KMS-11 (cell line): ENCODE measurements around the gene GRID2.

Experiments
- H2AFZ ChIP-seq: fragments of 200-600 bp; sonication (generic); 2 replicates; pipeline ENCODE4 v1.6.1; 2016; ENCODE audit warnings: antibody characterized with exemption, mixed run types, low read depth
- H3K27ac ChIP-seq: fragments of 200-600 bp; sonication (generic); 2 replicates; pipeline ENCODE4 v1.6.1; 2016; ENCODE audit warnings: mild to moderate bottlenecking, mixed run types
- H3K27me3 ChIP-seq: fragments of 200-600 bp; sonication (generic); 2 replicates; pipeline ENCODE4 v1.6.1; 2017; ENCODE audit warnings: mild to moderate bottlenecking, low read depth, mixed run types, moderate library complexity; ENCODE audit not compliant: insufficient read depth
- H3K36me3 ChIP-seq: fragments of 200-600 bp; sonication (generic); 2 replicates; pipeline ENCODE4 v1.6.1; 2017; ENCODE audit warnings: mild to moderate bottlenecking, mixed run types; ENCODE audit not compliant: insufficient read depth
- H3K4me1 ChIP-seq: fragments of 200-600 bp; sonication (generic); 2 replicates; pipeline ENCODE4 v1.6.1; 2016; ENCODE audit warnings: mild to moderate bottlenecking, low read depth, mixed run types; ENCODE audit not compliant: poor library complexity, severe bottlenecking
- H3K4me2 ChIP-seq: fragments of 200-600 bp; sonication (generic); 2 replicates; pipeline ENCODE4 v1.7.0; 2016; ENCODE audit warnings: mild to moderate bottlenecking, mixed run types
- H3K4me3 ChIP-seq: fragments of 200-600 bp; sonication (generic); IDR thresholded peaks from 2 replicates; pipeline ENCODE4 v1.6.1; 2017; ENCODE audit warnings: low read depth, low read length, mixed read lengths; ENCODE audit not compliant: insufficient read depth
- H3K79me2 ChIP-seq: fragments of 200-600 bp; sonication (generic); 2 replicates; pipeline ENCODE4 v1.6.1; 2016; ENCODE audit warnings: low read depth, mixed run types; ENCODE audit not compliant: insufficient read depth
- H3K9ac ChIP-seq: fragments of 200-600 bp; sonication (generic); 2 replicates; pipeline ENCODE4 v1.6.1; 2016; ENCODE audit warnings: mild to moderate bottlenecking, mixed run types
- H4K20me1 ChIP-seq: fragments of 200-600 bp; sonication (generic); 2 replicates; pipeline ENCODE4 v1.6.1; 2016; ENCODE audit warnings: mild to moderate bottlenecking, mixed run types; ENCODE audit not compliant: insufficient read depth
- CTCF ChIP-seq: fragments of 200-600 bp; sonication (generic); conservative IDR thresholded peaks from 2 replicates; pipeline ENCODE4 v1.6.1; 2017; ENCODE audit warnings: low read depth, mild to moderate bottlenecking, antibody characterized with exemption, low read length, moderate library complexity, mixed read lengths

GRID2 gene

GRCh38 chr4:93561842-93562241 lies 1258.1 kb downstream of the GRID2 start:
- H3K4me3 ChIP-seq: no peak overlapping the region
- no peaks in the 10 kb centered on the region for H3K4me1 ChIP-seq
- no peak overlapping the region for H3K4me2 ChIP-seq
- no peak for TF ChIP-seq CTCF
- H3K27ac ChIP-seq: no peak overlapping the region
- no peaks in the 10 kb centered on the region for H4K20me1 ChIP-seq
- H3K79me2 ChIP-seq: no peaks in the 10 kb centered on the region
- no peaks in the 10 kb centered on the region for H3K27me3 ChIP-seq
- H3K9ac ChIP-seq: no peak overlapping the region
- H3K36me3 ChIP-seq: no peaks in the 10 kb centered on the region
- no peak overlapping the region for H2AFZ ChIP-seq

GRCh38 chr4:93568758-93569157 lies 1265.0 kb downstream of the GRID2 start:
- Histone ChIP-seq H3K27ac (no peak overlapping the region), H4K20me1 (no peaks in the 10 kb centered on the region), H3K4me1 (no peaks in the 10 kb centered on the region), H3K27me3 (no peaks in the 10 kb centered on the region), H3K36me3 (no peaks in the 10 kb centered on the region), H3K9ac (no peak overlapping the region), H3K4me2 (no peak overlapping the region), H2AFZ (no peak overlapping the region), H3K4me3 (no peak overlapping the region), H3K79me2 (no peaks in the 10 kb centered on the region)
- TF ChIP-seq CTCF: no peak

GRCh38 chr4:93573285-93573684 lies 1269.5 kb downstream of the GRID2 start:
- Histone ChIP-seq H3K27ac (no peak overlapping the region), H3K4me2 (no peak overlapping the region), H4K20me1 (no peaks in the 10 kb centered on the region), H3K9ac (no peak overlapping the region), H3K79me2 (no peaks in the 10 kb centered on the region), H3K36me3 (no peaks in the 10 kb centered on the region), H3K4me1 (no peaks in the 10 kb centered on the region), H3K27me3 (no peaks in the 10 kb centered on the region), H3K4me3 (no peak overlapping the region), H2AFZ (no peak overlapping the region)
- TF ChIP-seq CTCF: no peak

- no peaks in the 10 kb centered on the region for H3K27me3 ChIP-seq
- H4K20me1 ChIP-seq: no peaks in the 10 kb centered on the region
- H3K9ac ChIP-seq: no peak overlapping the region
- no peak overlapping the region for H3K4me3 ChIP-seq
- H3K79me2 ChIP-seq: no peaks in the 10 kb centered on the region
- H3K36me3 ChIP-seq: no peaks in the 10 kb centered on the region
- H3K27ac ChIP-seq: no peak overlapping the region
- H3K4me1 ChIP-seq: no peaks in the 10 kb centered on the region
- TF ChIP-seq CTCF: no peak
- no peak overlapping the region for H2AFZ ChIP-seq
- no peak overlapping the region for H3K4me2 ChIP-seq
Measured at GRCh38 chr4:93578942-93579341, 1275.2 kb downstream of the GRID2 start.

- no peak overlapping the region for H2AFZ ChIP-seq
- no peaks in the 10 kb centered on the region for H3K36me3 ChIP-seq
- no peaks in the 10 kb centered on the region for H3K27me3 ChIP-seq
- H3K27ac ChIP-seq: no peak overlapping the region
- H4K20me1 ChIP-seq: no peaks in the 10 kb centered on the region
- H3K9ac ChIP-seq: no peak overlapping the region
- no peak overlapping the region for H3K4me2 ChIP-seq
- no peaks in the 10 kb centered on the region for H3K79me2 ChIP-seq
- TF ChIP-seq CTCF: no peak
- no peak overlapping the region for H3K4me3 ChIP-seq
- no peaks in the 10 kb centered on the region for H3K4me1 ChIP-seq
Measured at GRCh38 chr4:93605163-93605562, 1301.4 kb downstream of the GRID2 start.
